Left ventricle myocardium inferior (tissue), 1 donor: ENCODE measurements around the gene RAB17. TPM values are rescaled to one million over a fixed set of nuclear protein-coding genes. Genes with fewer than 3 reads are reported as not detected.

ENCODE experiments used
- DNase-seq: peaks from one replicate; pipeline ENCODE4 v3.0.0-alpha.2; 2020
- H3K27ac ChIP-seq: fragments of 200-600 bp; replicated peaks from 2 replicates; pipeline ENCODE4 v1.8.0; 2021
- H3K27me3 ChIP-seq: fragments of 200-600 bp; 2 replicates; pipeline ENCODE4 v1.8.0; 2021; ENCODE audit warnings: low read depth
- H3K36me3 ChIP-seq: fragments of 200-600 bp; 2 replicates; pipeline ENCODE4 v1.8.0; 2021
- H3K4me1 ChIP-seq: fragments of 200-600 bp; 2 replicates; pipeline ENCODE4 v1.8.0; 2021
- H3K4me3 ChIP-seq: fragments of 200-600 bp; 2 replicates; pipeline ENCODE4 v1.8.0; 2021; ENCODE audit warnings: mild to moderate bottlenecking, moderate library complexity
- H3K9me3 ChIP-seq: fragments of 200-600 bp; replicated peaks from 2 replicates; pipeline ENCODE4 v1.8.0; 2021
- intact Hi-C: fragments of 100-400 bp; cut with micrococcal nuclease; formaldehyde crosslinking; loops from one replicate; pipeline ENCODE4 v1.11.0; 2022
- total RNA-seq: library from RNA; stranded (reverse); fragmentation: NEBNext Ultra II Directional; extraction: Animal tissue kit (Norgen Biotek cat#: 25700); gene quantifications from one replicate; pipeline ENCODE4 v1.2.1, GENCODE V29; 2021
- TF ChIP-seq, protein P1 (sequence below): fragments of 200-600 bp; IDR thresholded peaks from 2 replicates; pipeline ENCODE4 v1.8.0; 2021; ENCODE audit warnings: antibody characterized with exemption, mild to moderate bottlenecking, borderline replicate concordance
- donor health status: DM: no; HTN: yes; CAD: no; lungs with severe emphysema.

Gene RAB17
- total RNA-seq, 1 donor from 2014 or later, result 4.5 TPM

- TF ChIP-seq, protein P1, sequence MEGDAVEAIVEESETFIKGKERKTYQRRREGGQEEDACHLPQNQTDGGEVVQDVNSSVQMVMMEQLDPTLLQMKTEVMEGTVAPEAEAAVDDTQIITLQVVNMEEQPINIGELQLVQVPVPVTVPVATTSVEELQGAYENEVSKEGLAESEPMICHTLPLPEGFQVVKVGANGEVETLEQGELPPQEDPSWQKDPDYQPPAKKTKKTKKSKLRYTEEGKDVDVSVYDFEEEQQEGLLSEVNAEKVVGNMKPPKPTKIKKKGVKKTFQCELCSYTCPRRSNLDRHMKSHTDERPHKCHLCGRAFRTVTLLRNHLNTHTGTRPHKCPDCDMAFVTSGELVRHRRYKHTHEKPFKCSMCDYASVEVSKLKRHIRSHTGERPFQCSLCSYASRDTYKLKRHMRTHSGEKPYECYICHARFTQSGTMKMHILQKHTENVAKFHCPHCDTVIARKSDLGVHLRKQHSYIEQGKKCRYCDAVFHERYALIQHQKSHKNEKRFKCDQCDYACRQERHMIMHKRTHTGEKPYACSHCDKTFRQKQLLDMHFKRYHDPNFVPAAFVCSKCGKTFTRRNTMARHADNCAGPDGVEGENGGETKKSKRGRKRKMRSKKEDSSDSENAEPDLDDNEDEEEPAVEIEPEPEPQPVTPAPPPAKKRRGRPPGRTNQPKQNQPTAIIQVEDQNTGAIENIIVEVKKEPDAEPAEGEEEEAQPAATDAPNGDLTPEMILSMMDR, result no peak
- Histone ChIP-seq H3K27me3 (no peaks in the 10 kb centered on the region), H3K27ac (no peak overlapping the region), H3K4me1 (no peaks in the 10 kb centered on the region), H3K4me3 (no peak overlapping the region), H3K9me3 (no peaks in the 10 kb centered on the region), H3K36me3 (peaks cover 48% of the 10 kb centered on the region)
- no peak for DNase-seq
- intact Hi-C loops, result no loop called here
These were observed 64.9 kb downstream of the RAB17 start for GRCh38 chr2:237525559-237526157.

DNA sequence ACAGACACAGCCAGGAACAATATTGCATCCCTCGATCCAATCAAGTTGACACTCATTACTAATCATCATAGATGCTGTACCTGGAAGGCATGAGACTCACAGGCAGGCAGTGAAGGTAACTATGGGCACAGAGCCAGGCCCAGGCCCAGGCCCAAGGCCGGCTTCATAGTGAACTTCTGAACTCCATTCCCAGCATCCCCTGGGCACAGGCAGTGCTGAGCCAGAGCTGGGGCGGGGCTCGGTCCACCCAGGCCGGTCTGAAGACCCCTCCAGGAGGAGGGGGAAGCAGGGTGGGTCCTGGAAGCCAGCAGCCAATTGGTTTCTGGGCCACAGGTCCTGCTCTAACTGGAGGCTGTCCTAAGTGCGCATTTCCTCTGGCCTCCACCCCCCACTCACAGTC, 65.9 kb downstream of the RAB17 start:
- H3K4me3 ChIP-seq, result no peak overlapping the region
- no peak overlapping the region for H3K27ac ChIP-seq
- DNase-seq, result no peak
- H3K36me3 ChIP-seq, result peaks cover 40% of the 10 kb centered on the region
- intact Hi-C loops, result no loop called here
- H3K9me3 ChIP-seq, result no peaks in the 10 kb centered on the region
- TF ChIP-seq, protein P1, result no peak
- no peaks in the 10 kb centered on the region for H3K4me1 ChIP-seq
- H3K27me3 ChIP-seq, result no peaks in the 10 kb centered on the region

Other genes starting within 250 kb of the RAB17 start
- gene COL6A3, start 176.6 kb downstream of the RAB17 start, total RNA-seq, result 57.1 TPM
- gene MLPH, start 103.5 kb downstream of the RAB17 start, total RNA-seq, result 73.5 TPM
- not detected for gene PRLH, start 24.2 kb downstream of the RAB17 start, total RNA-seq
- gene LRRFIP1, start 36.9 kb upstream of the RAB17 start, total RNA-seq, result 97.1 TPM
- 0.27 TPM for gene RBM44, start 208.0 kb upstream of the RAB17 start, total RNA-seq